IMR-90 (cell line): ENCODE data around the gene RUFY1. TPM values are rescaled to one million over a fixed set of nuclear protein-coding genes. Genes with fewer than 3 reads are reported as not detected.

ENCODE experiments used
- ATAC-seq: fragments of 200-7000 bp; cut with Tn5 transposase; 2 replicates; pipeline ENCODE4 v1.9.1; 2020; ENCODE audit warnings: low read depth, mild to moderate bottlenecking, moderate library complexity
- BruUV-seq: library from RNA; stranded (reverse); fragments of 400-500 nt; replicated peaks from 2 replicates; lab custom pipeline; 2021; lab: Mats Ljungman, UMichigan
- CTCF ChIA-PET: fragments of 300-600 bp; formaldehyde crosslinking; extraction: SDS; loops from one replicate; lab custom pipeline; 2021; ENCODE audit warnings: antibody characterized with exemption; lab: Yijun Ruan, JAX
- POLR2A ChIA-PET: fragments of 300-600 bp; sonication (Branson Sonifier 250); formaldehyde crosslinking; loops from one replicate; lab custom pipeline; 2022; ENCODE audit warnings: antibody characterized with exemption; ENCODE audit not compliant: unreplicated experiment; lab: Charles Lee
- DNase-seq: peaks from one replicate; pipeline ENCODE4 v3.0.0; 2013
- H2AFZ ChIP-seq: replicated peaks from 2 replicates; pipeline ENCODE3; 2013; ENCODE audit warnings: low read length, mild to moderate bottlenecking; ENCODE audit not compliant: poor library complexity
- H2AK5ac ChIP-seq: 2 replicates; pipeline ENCODE4 v1.6.1; 2013; ENCODE audit warnings: low read depth, low read length, inconsistent platforms
- H2AK9ac ChIP-seq: replicated peaks from 2 replicates; pipeline ENCODE3; 2013; ENCODE audit warnings: mild to moderate bottlenecking, low read depth, low read length, moderate library complexity; ENCODE audit not compliant: poor library complexity
- H2BK120ac ChIP-seq: 2 replicates; pipeline ENCODE4 v1.6.1; 2013; ENCODE audit warnings: low read depth, low read length, inconsistent platforms
- H2BK15ac ChIP-seq: 3 replicates; pipeline ENCODE4 v1.6.1; 2013; ENCODE audit warnings: low read depth, low read length, inconsistent platforms
- H2BK20ac ChIP-seq: 2 replicates; pipeline ENCODE4 v1.6.1; 2013; ENCODE audit warnings: low read depth, mild to moderate bottlenecking, inconsistent platforms, low read length, moderate library complexity
- H2BK5ac ChIP-seq: 2 replicates; pipeline ENCODE4 v1.6.1; 2013; ENCODE audit warnings: mild to moderate bottlenecking, low read depth, low read length, inconsistent platforms; ENCODE audit not compliant: poor library complexity, severe bottlenecking
- H3K14ac ChIP-seq: replicated peaks from 2 replicates; pipeline ENCODE4 v1.6.1; 2013; ENCODE audit warnings: low read depth, low read length, inconsistent platforms
- H3K18ac ChIP-seq: 2 replicates; pipeline ENCODE4 v1.6.1; 2013; ENCODE audit warnings: low read depth, low read length, control low read depth
- H3K23ac ChIP-seq: 2 replicates; pipeline ENCODE4 v1.6.1; 2013; ENCODE audit warnings: low read depth, low read length, inconsistent platforms
- H3K27ac ChIP-seq: 2 replicates; pipeline ENCODE4 v1.5.1; 2013; ENCODE audit warnings: mild to moderate bottlenecking, control low read depth, low read length; ENCODE audit not compliant: insufficient read depth
- H3K27me3 ChIP-seq: 2 replicates; pipeline ENCODE4 v1.6.1; 2013; ENCODE audit warnings: low read length; ENCODE audit not compliant: control insufficient read depth, insufficient read depth
- H3K36me3 ChIP-seq: 2 replicates; pipeline ENCODE4 v1.6.1; 2013; ENCODE audit warnings: low read length, mixed read lengths; ENCODE audit not compliant: control insufficient read depth, insufficient read depth
- H3K4ac ChIP-seq: 2 replicates; pipeline ENCODE4 v1.6.1; 2013; ENCODE audit warnings: low read depth, low read length, inconsistent platforms
- H3K4me1 ChIP-seq: 2 replicates; pipeline ENCODE4 v1.6.1; 2013; ENCODE audit warnings: low read length, mixed read lengths; ENCODE audit not compliant: control insufficient read depth, insufficient read depth
- H3K4me2 ChIP-seq: 2 replicates; pipeline ENCODE4 v1.6.1; 2013; ENCODE audit warnings: low read depth, mild to moderate bottlenecking, control low read depth, low read length, moderate library complexity
- H3K4me3 ChIP-seq: 2 replicates; pipeline ENCODE4 v1.5.1; 2013; ENCODE audit warnings: low read depth, mild to moderate bottlenecking, control low read depth, low read length, moderate library complexity; ENCODE audit not compliant: insufficient read depth
- H3K56ac ChIP-seq: 2 replicates; pipeline ENCODE4 v1.6.1; 2013; ENCODE audit warnings: low read length, inconsistent platforms; ENCODE audit not compliant: insufficient read depth; ENCODE audit errors: extremely low read depth
- H3K79me1 ChIP-seq, 2 experiments: 2 replicates each; pipeline ENCODE4 v1.6.1; 2013; ENCODE audit warnings: low read length in 2 of 2, inconsistent platforms in 1 of 2, low read depth in 1 of 2
- H3K9ac ChIP-seq: 2 replicates; pipeline ENCODE4 v1.6.1; 2013; ENCODE audit warnings: low read depth, low read length, control low read depth
- H3K9me1 ChIP-seq: 2 replicates; pipeline ENCODE4 v1.6.1; 2013; ENCODE audit warnings: low read length, inconsistent platforms; ENCODE audit not compliant: insufficient read depth
- H3K9me3 ChIP-seq: 2 replicates; pipeline ENCODE4 v1.6.1; 2013; ENCODE audit warnings: low read length; ENCODE audit not compliant: control insufficient read depth, insufficient read depth
- H4K20me1 ChIP-seq: 2 replicates; pipeline ENCODE4 v1.6.1; 2013; ENCODE audit warnings: low read length, inconsistent platforms; ENCODE audit not compliant: insufficient read depth
- H4K5ac ChIP-seq: 2 replicates; pipeline ENCODE4 v1.6.1; 2013; ENCODE audit warnings: mild to moderate bottlenecking, low read depth, low read length, control low read depth
- H4K8ac ChIP-seq, 2 experiments: 2 replicates each; pipeline ENCODE4 v1.6.1; 2013; ENCODE audit warnings: low read depth in 2 of 2, low read length in 2 of 2, control low read depth in 1 of 2, inconsistent platforms in 1 of 2
- H4K91ac ChIP-seq: 2 replicates; pipeline ENCODE4 v1.6.1; 2013; ENCODE audit warnings: low read depth, low read length, inconsistent platforms; ENCODE audit not compliant: insufficient read depth
- BHLHE40 ChIP-seq: fragments of 150-350 bp; IDR thresholded peaks from 2 replicates; pipeline ENCODE4 v1.6.1; 2016; ENCODE audit warnings: mild to moderate bottlenecking, low read depth, low read length
- CTCF ChIP-seq: conservative IDR thresholded peaks from 2 replicates; pipeline ENCODE4 v1.5.1; 2012; ENCODE audit warnings: mild to moderate bottlenecking, low read depth, low read length, improper control_type of control experiment
- ELK1 ChIP-seq: fragments of 150-350 bp; IDR thresholded peaks from 2 replicates; pipeline ENCODE4 v1.6.1; 2016; ENCODE audit warnings: low read depth, mild to moderate bottlenecking, low read length, moderate library complexity, borderline replicate concordance
- MAZ ChIP-seq: IDR thresholded peaks from 2 replicates; pipeline ENCODE4 v1.6.1; 2012; ENCODE audit warnings: low read depth, mild to moderate bottlenecking, low read length, improper control_type of control experiment, moderate library complexity, borderline replicate concordance
- RCOR1 ChIP-seq: IDR thresholded peaks from 2 replicates; pipeline ENCODE4 v1.6.1; 2012; ENCODE audit warnings: mild to moderate bottlenecking, low read length, improper control_type of control experiment; ENCODE audit not compliant: insufficient replicate concordance
- RFX5 ChIP-seq: IDR thresholded peaks from 2 replicates; pipeline ENCODE4 v1.8.0; 2012; ENCODE audit warnings: low read depth, mild to moderate bottlenecking, low read length, moderate library complexity
- SMC3 ChIP-seq: fragments of 150-350 bp; IDR thresholded peaks from 2 replicates; pipeline ENCODE4 v1.6.1; 2016; ENCODE audit warnings: low read depth, mild to moderate bottlenecking, antibody characterized with exemption, low read length, moderate library complexity
- WGBS, 2 experiments: methylation state at CpG; one replicate each; pipeline versions ENCODE4 v1.1.5 to v1.1.7; 2013; ENCODE audit warnings: missing lambda C conversion rate in 2 of 2; ENCODE audit not compliant: insufficient read length in 1 of 2; ENCODE audit errors: extremely low coverage in 2 of 2; 5-methylcytosine and 5-hydroxymethylcytosine counted together
- dilution Hi-C: fragments of 300-500 bp; cut with HindIII; formaldehyde crosslinking; loops from one replicate; pipeline ENCODE4 v1.14.3; 2018; ENCODE audit warnings: low sequenced_read_pairs; ENCODE audit not compliant: unreplicated experiment
- in situ Hi-C: fragments of 300-500 bp; cut with MboI; formaldehyde crosslinking; loops from 3 replicates; pipeline ENCODE4 v1.14.3; 2019; ENCODE audit warnings: low sequenced_read_pairs, inconsistent platforms, mixed read lengths
- intact Hi-C: fragments of 100-400 bp; cut with micrococcal nuclease; formaldehyde crosslinking; loops from 2 replicates; pipeline ENCODE4 v1.10.0; 2022
- polyA plus RNA-seq, 3 experiments: library from polyadenylated mRNA; depleted of rRNA; stranded (reverse); fragments of >200 nt; gene quantifications; 2 replicates each; pipeline ENCODE4 v1.2.3, GENCODE V29; 2012; ENCODE audit warnings: low replicate concordance in 1 of 3
- total RNA-seq: library from RNA; depleted of rRNA; stranded (reverse); fragments of >200 nt; gene quantifications from 2 replicates; pipeline ENCODE4 v1.2.3, GENCODE V29; 2012

The RUFY1 gene
- total and polyA plus RNA-seq, 2 of the 4 experiments (the other 2 are of a cell fraction), result 19.5 to 21.8 TPM

GRCh38 chr5:179504600-179505396 is 45.6 kb upstream of the RUFY1 start:
- H2BK20ac ChIP-seq, result no peak overlapping the region
- no peak overlapping the region for H3K23ac ChIP-seq
- H3K9me3 ChIP-seq, result no peaks in the 10 kb centered on the region
- 36% methylated on average over 2 of the region's 17 CpGs; no CpG with 5 or more reads in 1 of the 2 experiments for WGBS, 2 experiments
- no peaks in the 10 kb centered on the region for H3K9me1 ChIP-seq
- no peak overlapping the region for H3K4ac ChIP-seq
- no peak overlapping the region for H3K27ac ChIP-seq
- TF ChIP-seq SMC3 (no peak), ELK1 (no peak), RFX5 (no peak), RCOR1 (no peak), CTCF (no peak), BHLHE40 (no peak), MAZ (no peak)
- no peaks in the 10 kb centered on the region for H3K4me1 ChIP-seq
- ATAC-seq (no peak), DNase-seq (no peak)
- no peak overlapping the region for H3K14ac ChIP-seq
- no peak overlapping the region for H2AK5ac ChIP-seq
- H3K4me3 ChIP-seq, result no peak overlapping the region
- H3K36me3 ChIP-seq, result no peaks in the 10 kb centered on the region
- in situ Hi-C loops, result no loop called here
- no peak overlapping the region for H3K18ac ChIP-seq
- no peak overlapping the region for H3K56ac ChIP-seq
- H2BK15ac ChIP-seq, result no peak overlapping the region
- H2AFZ ChIP-seq, result no peak overlapping the region
- dilution Hi-C loops, result no loop called here
- no peaks in the 10 kb centered on the region for H3K27me3 ChIP-seq
- no peak overlapping the region for H2AK9ac ChIP-seq
- H3K4me2 ChIP-seq, result no peak overlapping the region
- no TSS peak for BruUV-seq
- intact Hi-C loops, result no loop called here
- no peak overlapping the region for H4K8ac ChIP-seq
- H2BK120ac ChIP-seq, result no peak overlapping the region
- CTCF ChIA-PET, result interaction anchor here (1.3 kb wide), 1 partner anchor 11 kb away, joined by 4 read pairs; no protein-coding TSS in a partner anchor
- H3K79me1 ChIP-seq, result no peaks in the 10 kb centered on the region
- H3K9ac ChIP-seq, result no peak overlapping the region
- H4K5ac ChIP-seq, result no peak overlapping the region
- no peaks in the 10 kb centered on the region for H4K20me1 ChIP-seq
- no peak overlapping the region for H2BK5ac ChIP-seq
- POLR2A ChIA-PET, result no interaction called here
- H4K91ac ChIP-seq, result no peak overlapping the region
